K562 treated with DMSO at 1 percent for 24 hours (cell line): Measurements from ENCODE around the gene PTPRZ1. TPM values are rescaled to one million over a fixed set of nuclear protein-coding genes. Genes with fewer than 3 reads are reported as not detected.

Source experiments
- total RNA-seq: library from RNA; unstranded; fragments of 300-600 nt; gene quantifications from 2 replicates; pipeline ENCODE4 v1.2.3, GENCODE V29; 2022; ENCODE audit warnings: low read depth; ENCODE audit not compliant: insufficient read depth

The PTPRZ1 gene
- 0.07 TPM in 1 of 2 replicates, not detected in the other for total RNA-seq

GRCh38 chr7:121872831-121873288 lies at the start of gene PTPRZ1:
TSS of gene PTPRZ1 (plus strand) at chr7:121873161. CDS start at chr7:121873500, 339 bp downstream.

